SK-N-MC (cell line): Measurements from ENCODE around the gene LAMTOR1.

Source experiments
- EZH2 ChIP-seq: fragments of 200-600 bp; sonication (generic); IDR thresholded peaks from one replicate; pipeline ENCODE4 v1.6.1; 2017; ENCODE audit warnings: antibody characterized with exemption
- POLR2AphosphoS5 ChIP-seq: IDR thresholded peaks from 2 replicates; pipeline ENCODE4 v1.6.1; 2012; ENCODE audit warnings: mild to moderate bottlenecking, low read depth, low read length, borderline replicate concordance

- TF ChIP-seq POLR2AphosphoS5 (no peak), EZH2 (no peak)
Measured at GRCh38 chr11:72102162-72102561, 935 bp downstream of the LAMTOR1 start.
